ENCODE measurements around the gene GPR42.
"Not testable (repeated sequence)": the region's sequence is repeated elsewhere in the genome, so short reads cannot be mapped to it uniquely, and the experiment has no call there.

GRCh38 chr19:35374031-35374430, 3.2 kb downstream of the GPR42 start:
- not testable (repeated sequence) for TF ChIP-seq POLR2AphosphoS5 (IDR thresholded peaks at IDR 0.05); CTCF (IDR thresholded peaks at IDR 0.05 in 8 of 11, conservative IDR thresholded peaks at IDR 0.05 in 3 of 11); POLR2A (IDR thresholded peaks at IDR 0.05)

Data from spleen (tissue), 7 donors.